Measurements from ENCODE around the gene LHCGR.

LHCGR gene

GRCh38 chr2:48696881-48697280, 58.6 kb downstream of the LHCGR start:
- H3K4me3 ChIP-seq (ENCODE audit: low read depth, low read length) = no peak overlapping the region
- DNase-seq (ENCODE audit: low read depth) = no peak
- no peak for TF ChIP-seq CTCF (IDR thresholded peaks at IDR 0.05; ENCODE audit: low read depth, low read length, missing control alignments)

DNA sequence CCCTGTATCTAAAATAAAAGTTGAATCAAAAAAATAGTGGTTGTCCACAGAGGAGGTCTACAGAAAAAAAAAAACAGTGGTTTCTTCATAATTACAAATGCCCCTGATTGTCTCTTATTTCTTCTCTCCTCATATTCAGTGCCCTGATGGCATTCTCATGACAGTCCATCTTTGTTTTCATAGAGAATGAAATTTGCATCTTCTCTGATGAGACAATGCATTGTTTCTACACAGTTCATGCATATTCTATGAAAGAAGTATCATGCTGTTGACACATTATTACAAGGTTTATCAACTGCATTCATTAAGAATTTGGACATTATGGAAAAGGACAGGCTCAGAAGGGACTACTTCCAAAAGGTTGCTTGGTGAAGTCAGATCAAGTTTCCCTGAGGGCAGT, 59.5 kb downstream of the LHCGR start:
- DNase-seq (ENCODE audit: low read depth) = no peak
- H3K4me3 ChIP-seq (ENCODE audit: low read depth, low read length) = no peak overlapping the region
- no peak for TF ChIP-seq CTCF (IDR thresholded peaks at IDR 0.05; ENCODE audit: low read depth, low read length, missing control alignments)

- TF ChIP-seq CTCF (IDR thresholded peaks at IDR 0.05; ENCODE audit: low read depth, low read length, missing control alignments) = no peak
- H3K4me3 ChIP-seq (ENCODE audit: low read depth, low read length) = no peak overlapping the region
- DNase-seq (ENCODE audit: low read depth) = no peak
These were observed 61.4 kb downstream of the LHCGR start for GRCh38 chr2:48694149-48694548.

GRCh38 chr2:48693645-48694044, 61.9 kb downstream of the LHCGR start:
- DNase-seq (ENCODE audit: low read depth) = no peak
- TF ChIP-seq CTCF (IDR thresholded peaks at IDR 0.05; ENCODE audit: low read depth, low read length, missing control alignments) = no peak
- no peak overlapping the region for H3K4me3 ChIP-seq (ENCODE audit: low read depth, low read length)

- no peak for DNase-seq (ENCODE audit: low read depth)
- H3K4me3 ChIP-seq (ENCODE audit: low read depth, low read length) = no peak overlapping the region
- no peak for TF ChIP-seq CTCF (IDR thresholded peaks at IDR 0.05; ENCODE audit: low read depth, low read length, missing control alignments)
These were observed 62.5 kb downstream of the LHCGR start for GRCh38 chr2:48693066-48693465.

DNA sequence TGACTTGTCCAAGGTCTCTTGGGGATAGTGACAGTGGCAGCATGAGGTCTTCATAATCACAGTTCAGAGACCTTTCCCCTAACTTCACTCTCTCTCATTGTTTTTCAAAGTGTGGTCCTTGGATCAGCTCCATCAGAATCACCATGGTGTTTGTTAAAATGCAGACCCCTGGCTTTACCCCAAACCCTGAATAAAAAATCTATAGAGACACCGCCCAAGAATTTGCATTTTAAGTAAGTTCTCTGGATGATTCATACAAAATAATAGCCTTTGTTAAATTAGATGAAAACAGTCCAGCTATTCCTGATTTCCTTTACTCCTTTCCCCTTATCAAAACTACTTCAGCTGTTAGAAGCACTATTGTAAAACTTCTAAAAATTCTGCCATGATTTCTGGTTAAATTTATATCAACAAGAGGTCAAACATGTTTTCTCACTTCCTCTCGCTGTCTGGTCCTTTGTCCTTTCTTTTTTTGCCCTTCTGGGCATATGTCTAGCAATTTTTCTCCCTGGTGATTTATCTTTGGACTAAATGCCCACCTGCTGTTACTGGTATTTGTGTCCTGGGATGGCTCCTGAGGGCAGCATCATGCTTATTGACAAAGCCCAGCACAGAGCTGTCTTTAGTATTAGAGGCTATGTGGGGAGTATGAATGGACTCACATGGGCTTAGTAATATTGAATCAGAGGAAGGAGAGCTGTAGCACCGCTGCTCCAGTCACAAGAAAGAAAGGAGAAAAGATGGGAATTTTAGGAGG, 63.4 kb downstream of the LHCGR start:
- no peak overlapping the region for H3K4me3 ChIP-seq (ENCODE audit: low read depth, low read length)
- TF ChIP-seq CTCF (IDR thresholded peaks at IDR 0.05; ENCODE audit: low read depth, low read length, missing control alignments) = no peak
- no peak for DNase-seq (ENCODE audit: low read depth)

DNA sequence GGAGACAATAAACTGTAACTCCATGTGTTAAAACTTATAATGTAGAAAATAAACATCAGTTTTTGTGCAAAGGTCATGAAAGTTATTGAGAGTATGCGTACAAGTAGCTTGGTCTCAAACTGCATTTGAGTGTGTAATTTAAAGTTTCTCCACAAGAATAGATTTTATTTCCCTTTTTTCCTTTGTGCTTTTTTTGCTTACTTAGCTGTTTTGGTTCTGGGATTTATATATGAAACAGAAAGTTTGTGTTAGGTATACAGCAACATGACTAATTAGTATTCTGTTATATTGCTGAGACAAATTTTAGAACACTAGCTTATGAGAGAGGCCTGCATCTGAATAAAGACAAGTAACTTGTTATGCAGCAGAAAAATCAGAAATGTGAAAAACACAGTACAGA, 70.4 kb downstream of the LHCGR start:
- H3K4me3 ChIP-seq (ENCODE audit: low read depth, low read length) = no peak overlapping the region
- TF ChIP-seq CTCF (IDR thresholded peaks at IDR 0.05; ENCODE audit: low read depth, low read length, missing control alignments) = no peak
- no peak for DNase-seq (ENCODE audit: low read depth)

All from GM12864 (cell line).